HEK293 (cell line): ENCODE measurements around the gene CILP.

Experiments
- CTCF ChIA-PET: fragments of 350-600 bp; formaldehyde crosslinking; extraction: SDS; loops from one replicate; lab custom pipeline; 2021; ENCODE audit warnings: antibody characterized with exemption; lab: Yijun Ruan, JAX
- POLR2A ChIA-PET: fragments of 300-600 bp; formaldehyde crosslinking; extraction: SDS; loops from one replicate; lab custom pipeline; 2020; ENCODE audit warnings: antibody characterized with exemption, inconsistent platforms; lab: Yijun Ruan, JAX
- H3K27ac ChIP-seq: fragments of 200-500 bp; sonication (Bioruptor generic); 2 replicates; pipeline ENCODE4 v1.5.1; 2014; ENCODE audit warnings: low read depth, low read length, control low read depth, inconsistent platforms; ENCODE audit errors: extremely low read depth
- H3K36me3 ChIP-seq, 2 experiments: fragments of 200-500 bp in 1 of 2; sonication (Bioruptor generic) in 1 of 2; 1 replicate in 1 of 2; 2 replicates in 1 of 2; pipeline ENCODE4 v1.5.1; 2014 to 2017; ENCODE audit warnings: inconsistent platforms in 2 of 2, low read length in 2 of 2; ENCODE audit not compliant: control insufficient read depth in 2 of 2, insufficient read depth in 1 of 2
- H3K4me1 ChIP-seq: fragments of 200-500 bp; sonication (Bioruptor generic); 2 replicates; pipeline ENCODE4 v1.5.1; 2014; ENCODE audit warnings: mild to moderate bottlenecking, low read length, inconsistent platforms; ENCODE audit not compliant: control insufficient read depth, insufficient read depth
- H3K4me3 ChIP-seq: 2 replicates; pipeline ENCODE4 v1.5.1; 2011; ENCODE audit warnings: low read depth, mild to moderate bottlenecking, control low read depth, low read length, moderate library complexity
- H3K9me3 ChIP-seq: fragments of 200-500 bp; sonication (Bioruptor generic); 2 replicates; pipeline ENCODE4 v1.5.1; 2014; ENCODE audit warnings: low read depth, low read length, inconsistent platforms; ENCODE audit not compliant: control insufficient read depth, insufficient read depth
- BCL11A ChIP-seq: fragments of 450-650 bp; formaldehyde crosslinking; IDR thresholded peaks from 2 replicates; pipeline ENCODE4 v1.5.1; 2016; ENCODE audit warnings: low read depth, missing biosample characterization, missing genetic modification characterization
- GFI1B ChIP-seq: fragments of 450-650 bp; formaldehyde crosslinking; IDR thresholded peaks from 2 replicates; pipeline ENCODE4 v1.5.1; 2016; ENCODE audit warnings: missing biosample characterization, missing genetic modification characterization
- MYNN ChIP-seq: fragments of 450-650 bp; formaldehyde crosslinking; IDR thresholded peaks from 2 replicates; pipeline ENCODE4 v1.5.1; 2016; ENCODE audit warnings: missing biosample characterization, missing genetic modification characterization, borderline replicate concordance
- PRDM1 ChIP-seq: fragments of 450-650 bp; formaldehyde crosslinking; IDR thresholded peaks from 2 replicates; pipeline ENCODE4; 2016; ENCODE audit warnings: missing biosample characterization, missing genetic modification characterization
- SP7 ChIP-seq: fragments of 450-650 bp; formaldehyde crosslinking; IDR thresholded peaks from 2 replicates; pipeline ENCODE4 v1.5.1; 2016; ENCODE audit warnings: missing biosample characterization, missing genetic modification characterization
- ZBTB7A ChIP-seq: fragments of 450-650 bp; formaldehyde crosslinking; IDR thresholded peaks from 2 replicates; pipeline ENCODE4 v1.5.1; 2016; ENCODE audit warnings: low read depth, missing biosample characterization, missing genetic modification characterization
- ZFP69B ChIP-seq: fragments of 450-650 bp; formaldehyde crosslinking; IDR thresholded peaks from 2 replicates; pipeline ENCODE4 v1.5.1; 2016; ENCODE audit warnings: missing biosample characterization, missing genetic modification characterization
- ZNF121 ChIP-seq: fragments of 450-650 bp; formaldehyde crosslinking; IDR thresholded peaks from 2 replicates; pipeline ENCODE4 v1.5.1; 2016; ENCODE audit warnings: missing biosample characterization, missing genetic modification characterization
- ZNF16 ChIP-seq: fragments of 450-650 bp; formaldehyde crosslinking; IDR thresholded peaks from 2 replicates; pipeline ENCODE4 v1.5.1; 2016; ENCODE audit warnings: low read depth, missing biosample characterization, missing genetic modification characterization
- ZNF18 ChIP-seq: fragments of 450-650 bp; formaldehyde crosslinking; IDR thresholded peaks from 2 replicates; pipeline ENCODE4 v1.5.1; 2016; ENCODE audit warnings: missing biosample characterization, missing genetic modification characterization
- ZNF202 ChIP-seq: fragments of 450-650 bp; formaldehyde crosslinking; IDR thresholded peaks from 2 replicates; pipeline ENCODE4 v1.5.1; 2016; ENCODE audit warnings: missing biosample characterization, missing genetic modification characterization, borderline replicate concordance
- ZNF214 ChIP-seq: fragments of 450-650 bp; formaldehyde crosslinking; IDR thresholded peaks from 2 replicates; pipeline ENCODE4 v1.5.1; 2017; ENCODE audit warnings: missing biosample characterization, mild to moderate bottlenecking, missing genetic modification characterization, borderline replicate concordance
- ZNF239 ChIP-seq: fragments of 450-650 bp; formaldehyde crosslinking; IDR thresholded peaks from 2 replicates; pipeline ENCODE4 v1.5.1; 2016; ENCODE audit warnings: missing biosample characterization, missing genetic modification characterization
- ZNF280D ChIP-seq: fragments of 450-650 bp; formaldehyde crosslinking; IDR thresholded peaks from 2 replicates; pipeline ENCODE4 v1.5.1; 2016; ENCODE audit warnings: missing biosample characterization, missing genetic modification characterization
- ZNF518A ChIP-seq: fragments of 450-650 bp; formaldehyde crosslinking; conservative IDR thresholded peaks from 2 replicates; pipeline ENCODE4 v1.5.1; 2016; ENCODE audit warnings: low read depth, missing biosample characterization, missing genetic modification characterization
- ZNF670 ChIP-seq: fragments of 450-650 bp; formaldehyde crosslinking; IDR thresholded peaks from 2 replicates; pipeline ENCODE4 v1.5.1; 2016; ENCODE audit warnings: missing biosample characterization, missing genetic modification characterization, low read depth
- ZNF837 ChIP-seq: fragments of 450-650 bp; formaldehyde crosslinking; IDR thresholded peaks from 2 replicates; pipeline ENCODE4 v1.5.1; 2016; ENCODE audit warnings: missing biosample characterization, missing genetic modification characterization
- ZSCAN23 ChIP-seq: fragments of 450-650 bp; formaldehyde crosslinking; IDR thresholded peaks from 2 replicates; pipeline ENCODE4 v1.5.1; 2016; ENCODE audit warnings: missing biosample characterization, missing genetic modification characterization
- TF ChIP-seq, protein P1 (sequence below): fragments of 450-650 bp; formaldehyde crosslinking; IDR thresholded peaks from 2 replicates; pipeline ENCODE4 v1.5.1; 2017; ENCODE audit warnings: missing biosample characterization, missing genetic modification characterization
- TF ChIP-seq, protein P2 (sequence below): fragments of 450-650 bp; formaldehyde crosslinking; IDR thresholded peaks from 2 replicates; pipeline ENCODE4 v1.5.1; 2016; ENCODE audit warnings: missing biosample characterization, missing genetic modification characterization

CILP gene

GRCh38 chr15:65260968-65261367, 49.7 kb upstream of the CILP start (continued):
- no peak for TF ChIP-seq ZNF670

DNA sequence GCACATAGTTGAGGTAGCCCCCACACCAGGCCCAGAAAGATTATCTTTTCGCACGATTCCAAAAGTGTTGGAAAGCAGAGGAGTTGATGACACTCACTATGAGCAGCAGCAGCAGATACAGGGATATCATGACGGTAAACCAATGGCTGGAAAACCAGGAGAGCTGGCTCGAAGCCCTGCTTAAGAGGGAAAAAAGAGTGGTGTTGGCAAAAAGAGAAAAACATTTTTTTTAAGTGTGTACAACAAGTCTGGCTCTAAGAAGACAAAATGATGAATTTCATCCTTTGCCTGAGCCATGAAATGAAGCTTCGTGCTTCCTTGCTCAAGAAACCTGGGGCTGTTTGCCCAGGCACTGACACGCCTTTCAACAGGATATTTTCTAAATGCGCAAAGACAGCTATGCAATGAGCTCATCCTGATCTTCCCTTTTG, 48.1 kb upstream of the CILP start:
- CTCF ChIA-PET: interaction anchor here (0.8 to 1.6 kb wide), 3 partner anchors 11 to 126 kb away, joined by 3 to 5 read pairs (median 3); no protein-coding TSS in a partner anchor

More for the DNA sequence above, 48.1 kb upstream of the CILP start:
- no peak overlapping the region for H3K27ac ChIP-seq
- no peaks in the 10 kb centered on the region for H3K4me1 ChIP-seq
- peaks cover 18 to 47% of the 10 kb centered on the region in 2 experiments for H3K36me3 ChIP-seq
- POLR2A ChIA-PET: no interaction called here
- TF ChIP-seq ZNF239 (tag by site-specific recombination): no peak
- TF ChIP-seq ZNF518A: no peak
- no peak for TF ChIP-seq ZNF16 (tag by site-specific recombination)
- TF ChIP-seq BCL11A (tag by site-specific recombination): no peak
- TF ChIP-seq, protein P1, sequence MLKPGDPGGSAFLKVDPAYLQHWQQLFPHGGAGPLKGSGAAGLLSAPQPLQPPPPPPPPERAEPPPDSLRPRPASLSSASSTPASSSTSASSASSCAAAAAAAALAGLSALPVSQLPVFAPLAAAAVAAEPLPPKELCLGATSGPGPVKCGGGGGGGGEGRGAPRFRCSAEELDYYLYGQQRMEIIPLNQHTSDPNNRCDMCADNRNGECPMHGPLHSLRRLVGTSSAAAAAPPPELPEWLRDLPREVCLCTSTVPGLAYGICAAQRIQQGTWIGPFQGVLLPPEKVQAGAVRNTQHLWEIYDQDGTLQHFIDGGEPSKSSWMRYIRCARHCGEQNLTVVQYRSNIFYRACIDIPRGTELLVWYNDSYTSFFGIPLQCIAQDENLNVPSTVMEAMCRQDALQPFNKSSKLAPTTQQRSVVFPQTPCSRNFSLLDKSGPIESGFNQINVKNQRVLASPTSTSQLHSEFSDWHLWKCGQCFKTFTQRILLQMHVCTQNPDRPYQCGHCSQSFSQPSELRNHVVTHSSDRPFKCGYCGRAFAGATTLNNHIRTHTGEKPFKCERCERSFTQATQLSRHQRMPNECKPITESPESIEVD (tag by site-specific recombination): no peak
- no peak for TF ChIP-seq ZNF837 (tag by site-specific recombination)
- no peak for TF ChIP-seq ZNF121 (tag by site-specific recombination)
- TF ChIP-seq, protein P2, sequence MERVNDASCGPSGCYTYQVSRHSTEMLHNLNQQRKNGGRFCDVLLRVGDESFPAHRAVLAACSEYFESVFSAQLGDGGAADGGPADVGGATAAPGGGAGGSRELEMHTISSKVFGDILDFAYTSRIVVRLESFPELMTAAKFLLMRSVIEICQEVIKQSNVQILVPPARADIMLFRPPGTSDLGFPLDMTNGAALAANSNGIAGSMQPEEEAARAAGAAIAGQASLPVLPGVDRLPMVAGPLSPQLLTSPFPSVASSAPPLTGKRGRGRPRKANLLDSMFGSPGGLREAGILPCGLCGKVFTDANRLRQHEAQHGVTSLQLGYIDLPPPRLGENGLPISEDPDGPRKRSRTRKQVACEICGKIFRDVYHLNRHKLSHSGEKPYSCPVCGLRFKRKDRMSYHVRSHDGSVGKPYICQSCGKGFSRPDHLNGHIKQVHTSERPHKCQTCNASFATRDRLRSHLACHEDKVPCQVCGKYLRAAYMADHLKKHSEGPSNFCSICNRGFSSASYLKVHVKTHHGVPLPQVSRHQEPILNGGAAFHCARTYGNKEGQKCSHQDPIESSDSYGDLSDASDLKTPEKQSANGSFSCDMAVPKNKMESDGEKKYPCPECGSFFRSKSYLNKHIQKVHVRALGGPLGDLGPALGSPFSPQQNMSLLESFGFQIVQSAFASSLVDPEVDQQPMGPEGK (tag by site-specific recombination): no peak
- TF ChIP-seq GFI1B (tag by site-specific recombination): no peak
- no peak for TF ChIP-seq ZNF214 (tag by site-specific recombination)
- TF ChIP-seq ZSCAN23: no peak
- no peak for TF ChIP-seq PRDM1 (tag by site-specific recombination)
- TF ChIP-seq ZBTB7A (tag by site-specific recombination): no peak
- TF ChIP-seq MYNN (tag by site-specific recombination): no peak
- no peak for TF ChIP-seq ZFP69B (tag by site-specific recombination)
- TF ChIP-seq ZNF280D (tag by site-specific recombination): no peak
- no peak for TF ChIP-seq SP7 (tag by site-specific recombination)
- TF ChIP-seq ZNF202 (tag by site-specific recombination): no peak
- no peak for TF ChIP-seq ZNF18 (tag by site-specific recombination)
- no peaks in the 10 kb centered on the region for H3K9me3 ChIP-seq
- no peak overlapping the region for H3K4me3 ChIP-seq
